ENCODE measurements around the gene PLEKHA4. TPM values are rescaled to one million over a fixed set of nuclear protein-coding genes. Genes with fewer than 3 reads are reported as not detected.
A peak's percentile ranks its signal among the peaks of the same experiment; 100 is the strongest.
"Not testable (repeated sequence)": the region's sequence is repeated elsewhere in the genome, so short reads cannot be mapped to it uniquely, and the experiment has no call there.

Gene PLEKHA4
- total RNA-seq, 4 donors from 2014 or later, result 11.4 to 27.4 (median 18.9) TPM

- WGBS, result 86% methylated on average over 9 of the region's 9 CpGs
- TF ChIP-seq EP300 (IDR thresholded peaks at IDR 0.05) (no peak), POLR2AphosphoS5 (IDR thresholded peaks at IDR 0.05) (no peak), CTCF (IDR thresholded peaks at IDR 0.05) (no peak), POLR2A (IDR thresholded peaks at IDR 0.05; ENCODE audit: low read depth) (no peak)
- intact Hi-C loops (cut with DNase I), result no loop called here
- no peak for DNase-seq (ENCODE audit: extremely low spot score)
- Histone ChIP-seq H3K27me3 (no peaks in the 10 kb centered on the region), H3K4me3 (no peak overlapping the region), H3K27ac (replicated peaks in 1 of 4) (no peak overlapping the region), H3K9me3 (no peaks in the 10 kb centered on the region), H3K36me3 (peaks cover 70 to 100% (median 98%) of the 10 kb centered on the region in 4 donors), H3K4me1 (peaks cover 0 to 8% (median under 1%) of the 10 kb centered on the region in 4 donors)
Observed at GRCh38 chr19:48913114-48913889, 44.9 kb upstream of the PLEKHA4 start.

- no peak for DNase-seq (ENCODE audit: extremely low spot score)
- no peak for TF ChIP-seq CTCF (IDR thresholded peaks at IDR 0.05)
- no peak for TF ChIP-seq POLR2A (IDR thresholded peaks at IDR 0.05; ENCODE audit: low read depth)
- TF ChIP-seq POLR2AphosphoS5 (IDR thresholded peaks at IDR 0.05), result no peak
- TF ChIP-seq EP300 (IDR thresholded peaks at IDR 0.05), result no peak
- H3K36me3 ChIP-seq, result peaks cover 61 to 99% (median 98%) of the 10 kb centered on the region in 4 donors
- no peak overlapping the region for H3K27ac ChIP-seq (replicated peaks in 1 of 4)
- H3K27me3 ChIP-seq, result no peaks in the 10 kb centered on the region
- H3K4me1 ChIP-seq, result peaks cover 0 to 10% (median 2%) of the 10 kb centered on the region in 4 donors
- H3K4me3 ChIP-seq, result no peak overlapping the region
- no peaks in the 10 kb centered on the region for H3K9me3 ChIP-seq
- 94% methylated on average over 2 of the region's 2 CpGs for WGBS
- intact Hi-C loops (cut with DNase I), result no loop called here
Observed at GRCh38 chr19:48910803-48911202, 42.4 kb upstream of the PLEKHA4 start.

DNA sequence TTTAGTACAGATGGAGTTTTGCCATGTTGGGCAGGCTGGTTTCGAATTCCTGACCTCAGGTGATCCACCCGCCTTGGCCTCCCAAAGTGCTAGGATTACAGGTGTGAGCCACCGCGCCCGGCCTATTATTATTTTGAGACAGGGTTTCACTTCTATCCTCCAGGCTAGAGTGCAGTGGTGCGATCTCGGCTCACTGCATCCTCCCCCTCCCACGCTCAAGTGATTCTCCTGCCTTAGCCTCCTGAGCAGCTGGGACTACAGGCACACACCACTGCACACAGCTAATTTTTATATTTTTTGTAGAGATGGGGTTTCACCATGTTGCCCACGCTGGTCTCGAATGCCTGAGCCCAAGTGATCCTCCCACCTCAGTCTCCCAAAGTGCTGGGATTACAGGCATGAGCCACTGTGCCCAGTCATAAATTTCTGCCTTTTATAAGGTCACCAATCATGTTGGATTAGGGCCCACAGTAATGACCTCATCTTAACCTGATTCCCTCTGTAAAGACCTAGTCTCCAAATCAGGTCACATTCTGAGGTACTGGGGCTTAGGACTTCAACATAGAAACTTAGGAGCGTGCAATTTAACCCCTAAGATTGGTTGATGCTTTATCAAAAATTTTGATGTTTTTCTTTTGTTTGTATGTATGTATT, 41.1 kb upstream of the PLEKHA4 start:
- Histone ChIP-seq H3K27ac (replicated peaks in 1 of 4) (peak overlapping the region in 2 of 4 donors; percentile 20 to 26), H3K4me1 (peaks cover 0 to 10% (median 2%) of the 10 kb centered on the region in 4 donors), H3K36me3 (peaks cover 55 to 99% (median 99%) of the 10 kb centered on the region in 4 donors)
- 95% methylated on average over 11 of the region's 11 CpGs for WGBS
- DNase-seq (ENCODE audit: extremely low spot score); intact Hi-C loops (cut with DNase I); H3K4me3 ChIP-seq; H3K27me3 ChIP-seq; H3K9me3 ChIP-seq: not testable (repeated sequence)

DNA sequence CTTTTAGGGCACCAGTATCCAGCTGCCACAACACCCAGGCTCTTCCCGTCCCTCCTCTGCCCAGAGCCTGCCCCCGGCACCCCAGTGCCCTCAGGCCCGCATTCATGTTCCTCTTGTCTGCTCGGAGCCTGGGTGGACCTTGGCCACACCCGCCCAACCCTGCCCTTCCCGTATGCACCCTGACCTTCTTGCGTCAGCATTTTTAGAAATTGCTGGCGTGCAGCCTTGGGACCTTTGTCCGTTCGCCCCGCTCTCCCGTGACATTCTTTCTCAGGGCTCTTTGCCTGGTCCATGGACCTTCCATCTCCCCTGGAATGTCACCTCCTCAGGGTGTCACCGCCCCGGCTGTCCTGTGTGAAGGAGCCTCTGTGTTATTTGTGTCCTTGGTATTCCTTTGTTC, 39.3 kb upstream of the PLEKHA4 start:
- TF ChIP-seq CTCF (IDR thresholded peaks at IDR 0.05) (no peak), EP300 (IDR thresholded peaks at IDR 0.05) (no peak), POLR2AphosphoS5 (IDR thresholded peaks at IDR 0.05) (no peak), POLR2A (IDR thresholded peaks at IDR 0.05; ENCODE audit: low read depth) (no peak)

DNA sequence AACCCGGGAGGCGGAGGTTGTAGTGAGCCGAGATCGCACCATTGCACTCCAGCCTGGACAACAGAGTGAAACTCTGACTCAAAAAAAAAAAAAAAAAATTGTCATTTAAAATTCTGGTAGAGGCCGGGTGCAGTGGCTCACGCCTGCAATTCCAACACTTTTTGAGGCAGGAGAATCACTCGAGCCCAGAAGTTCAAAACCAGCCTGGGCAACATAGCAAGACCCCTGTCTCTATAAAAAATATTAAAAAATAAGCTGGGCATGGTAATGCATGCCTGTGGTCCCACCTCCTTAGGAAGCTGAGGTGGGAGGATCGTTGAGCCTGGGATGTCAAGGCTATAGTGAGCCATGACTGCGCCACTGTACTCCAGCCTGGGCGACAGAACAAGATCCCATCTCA, 37.9 kb upstream of the PLEKHA4 start:
- TF ChIP-seq EP300 (IDR thresholded peaks at IDR 0.05), result no peak
- no peak for TF ChIP-seq POLR2A (IDR thresholded peaks at IDR 0.05; ENCODE audit: low read depth)
- TF ChIP-seq CTCF (IDR thresholded peaks at IDR 0.05), result no peak
- TF ChIP-seq POLR2AphosphoS5 (IDR thresholded peaks at IDR 0.05), result no peak

More for the DNA sequence above, 39.3 kb upstream of the PLEKHA4 start:
- 84% methylated on average over 14 of the region's 14 CpGs for WGBS
- intact Hi-C loops (cut with DNase I), result no loop called here
- no peaks in the 10 kb centered on the region for H3K27me3 ChIP-seq
- H3K9me3 ChIP-seq, result no peaks in the 10 kb centered on the region
- peaks cover 38 to 92% (median 87%) of the 10 kb centered on the region in 4 donors for H3K36me3 ChIP-seq
- peaks cover 6 to 16% (median 12%) of the 10 kb centered on the region in 4 donors for H3K4me1 ChIP-seq
- no peak for DNase-seq (ENCODE audit: extremely low spot score)
- no peak overlapping the region for H3K4me3 ChIP-seq
- H3K27ac ChIP-seq (replicated peaks in 1 of 4), result peak overlapping the region; percentile 9 to 65 (median 22)

More for the DNA sequence above, 37.9 kb upstream of the PLEKHA4 start:
- no peak overlapping the region for H3K4me3 ChIP-seq
- WGBS, result 96% methylated on average over 10 of the region's 10 CpGs
- no peak for DNase-seq (ENCODE audit: extremely low spot score)
- intact Hi-C loops (cut with DNase I), result no loop called here
- peaks cover 19 to 29% (median 26%) of the 10 kb centered on the region in 4 donors for H3K4me1 ChIP-seq
- H3K27ac ChIP-seq (replicated peaks in 1 of 4), result no peak overlapping the region
- H3K27me3 ChIP-seq, result no peaks in the 10 kb centered on the region
- H3K36me3 ChIP-seq, result peaks cover 25 to 83% (median 81%) of the 10 kb centered on the region in 4 donors
- H3K9me3 ChIP-seq, result no peaks in the 10 kb centered on the region

Data from esophagus muscularis mucosa (tissue), 4 donors.